Prostate gland (tissue), 2 donors: ENCODE measurements around the gene KRT14. TPM values are rescaled to one million over a fixed set of nuclear protein-coding genes. Genes with fewer than 3 reads are reported as not detected.
A peak's percentile ranks its signal among the peaks of the same experiment; 100 is the strongest.
"Not testable (repeated sequence)": the region's sequence is repeated elsewhere in the genome, so short reads cannot be mapped to it uniquely, and the experiment has no call there.

ENCODE experiments used
- DNase-seq: peaks from one replicate; pipeline ENCODE4 v3.0.0-alpha.2; 2019; ENCODE audit warnings: low spot score
- H3K27ac ChIP-seq, 2 donors: fragments of 200-600 bp; sonication (generic); 2 replicates each; pipeline ENCODE4 v1.5.1; 2017 to 2019
- H3K27me3 ChIP-seq: fragments of 200-600 bp; sonication (generic); replicated peaks from 2 replicates; pipeline ENCODE4 v1.5.1; 2019; ENCODE audit not compliant: insufficient read depth
- H3K36me3 ChIP-seq, 2 donors: fragments of 200-600 bp; sonication (generic); 1 replicate in 1 of 2; 2 replicates in 1 of 2; pipeline versions ENCODE4 v1.5.1 to v1.8.1; 2017 to 2019
- H3K4me1 ChIP-seq: fragments of 200-600 bp; sonication (generic); replicated peaks from 2 replicates; pipeline ENCODE4 v1.5.1; 2019
- H3K4me3 ChIP-seq, 2 donors: fragments of 200-600 bp; sonication (generic); 2 replicates each; pipeline ENCODE4 v1.5.1; 2017 to 2019
- H3K9me3 ChIP-seq: fragments of 200-600 bp; sonication (generic); 2 replicates; pipeline ENCODE4 v1.5.1; 2017
- CTCF ChIP-seq, 4 experiments: fragments of 200-600 bp in 2 of 4; fragments of 450-650 bp in 2 of 4; sonication (generic) in 2 of 4; IDR thresholded peaks; 1 replicate in 3 of 4; 2 replicates in 1 of 4; pipeline ENCODE4 v1.5.1; 2016 to 2019; ENCODE audit warnings: antibody characterized with exemption in 4 of 4, mild to moderate bottlenecking in 2 of 4, moderate library complexity in 2 of 4
- POLR2A ChIP-seq: fragments of 450-650 bp; IDR thresholded peaks from one replicate; pipeline ENCODE4 v1.6.1; 2016; ENCODE audit warnings: antibody characterized with exemption, mild to moderate bottlenecking
- POLR2AphosphoS5 ChIP-seq: sonication (generic); formaldehyde crosslinking; IDR thresholded peaks from one replicate; pipeline ENCODE4 v1.6.1; 2017; ENCODE audit warnings: antibody characterized with exemption
- WGBS: methylation state at CpG from one replicate; pipeline ENCODE4 v1.1.5; 2018; 5-methylcytosine and 5-hydroxymethylcytosine counted together
- intact Hi-C: fragments of 100-400 bp; cut with DNase I; formaldehyde crosslinking; loops from one replicate; pipeline ENCODE4 v1.14.2; 2022
- total RNA-seq, 2 donors: library from RNA; depleted of rRNA; stranded (reverse); fragments of >200 nt; gene quantifications; one replicate each; pipeline ENCODE4 v1.1.0, GENCODE V29; 2016

The KRT14 gene
- total RNA-seq, 2 donors from 2014 or later = 28.1 to 298 TPM

DNA sequence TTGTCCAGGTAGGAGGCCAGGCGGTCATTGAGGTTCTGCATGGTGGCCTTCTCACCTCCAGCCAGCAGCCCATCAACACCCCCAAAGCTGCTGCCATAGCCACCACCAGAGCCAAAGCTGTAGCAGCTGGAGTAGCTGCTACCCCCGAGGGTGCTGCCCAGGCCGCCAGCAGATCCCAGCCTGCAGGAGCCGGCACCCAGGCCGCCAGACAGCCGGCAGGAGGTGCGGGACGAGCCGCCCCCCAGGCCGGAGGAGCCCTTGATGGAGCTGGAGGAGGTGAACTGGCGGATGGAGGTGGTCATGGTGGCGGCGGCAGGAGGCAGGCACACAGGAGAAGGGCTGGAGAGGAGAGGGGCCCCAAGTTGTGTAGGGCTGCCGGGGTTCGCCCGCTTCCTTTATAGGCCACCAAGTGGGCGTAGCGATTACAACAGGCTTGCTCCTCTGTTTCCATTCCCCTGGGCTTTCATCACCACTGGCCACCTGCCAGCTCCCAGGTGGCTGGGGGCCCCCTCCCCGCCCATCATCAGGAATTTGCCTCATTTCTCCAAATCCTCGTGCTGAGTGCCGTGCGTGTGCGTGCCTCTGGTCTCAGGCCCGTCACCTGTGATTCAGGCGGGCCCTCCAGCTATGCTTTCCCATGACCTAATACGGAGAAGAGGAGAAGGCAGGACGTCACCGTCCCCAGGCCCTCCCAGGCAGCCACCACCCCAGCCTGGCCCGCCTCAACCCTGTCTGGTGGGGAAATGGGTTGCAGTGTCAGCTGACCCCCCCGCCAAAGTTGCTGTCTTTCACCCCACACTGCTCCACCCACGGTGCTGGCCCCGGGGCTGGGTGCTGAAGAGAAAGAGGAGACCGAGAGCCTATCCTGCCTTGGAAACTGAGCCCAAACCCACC lies 37.8 kb upstream of the KRT14 start, which contains the start of gene KRT17:
TSS of gene KRT17 (minus strand) at position 368 of the 894 bp plus-strand sequence. CDS start at position 302, 66 bp downstream.
- Histone ChIP-seq H3K4me3 (peak within 1 kb of the TSS; percentile 6 to 26), H3K27ac (peak within 1 kb of the TSS; percentile 75 to 81), H3K36me3 (no peaks in the 10 kb centered on the region), H3K27me3 (no peaks in the 10 kb centered on the region), H3K4me1 (no peaks in the 10 kb centered on the region), H3K9me3 (no peaks in the 10 kb centered on the region)
- peak; percentile 69 for DNase-seq
- peak; percentile 27 for TF ChIP-seq POLR2A
- TF ChIP-seq CTCF (IDR thresholded peaks at IDR 0.05) = peak in 1 of 4 experiments; percentile 17
- TF ChIP-seq POLR2AphosphoS5 = peak; percentile 63
- WGBS = 49% methylated on average over 31 of the region's 33 CpGs
- intact Hi-C loops = no loop called here

DNA sequence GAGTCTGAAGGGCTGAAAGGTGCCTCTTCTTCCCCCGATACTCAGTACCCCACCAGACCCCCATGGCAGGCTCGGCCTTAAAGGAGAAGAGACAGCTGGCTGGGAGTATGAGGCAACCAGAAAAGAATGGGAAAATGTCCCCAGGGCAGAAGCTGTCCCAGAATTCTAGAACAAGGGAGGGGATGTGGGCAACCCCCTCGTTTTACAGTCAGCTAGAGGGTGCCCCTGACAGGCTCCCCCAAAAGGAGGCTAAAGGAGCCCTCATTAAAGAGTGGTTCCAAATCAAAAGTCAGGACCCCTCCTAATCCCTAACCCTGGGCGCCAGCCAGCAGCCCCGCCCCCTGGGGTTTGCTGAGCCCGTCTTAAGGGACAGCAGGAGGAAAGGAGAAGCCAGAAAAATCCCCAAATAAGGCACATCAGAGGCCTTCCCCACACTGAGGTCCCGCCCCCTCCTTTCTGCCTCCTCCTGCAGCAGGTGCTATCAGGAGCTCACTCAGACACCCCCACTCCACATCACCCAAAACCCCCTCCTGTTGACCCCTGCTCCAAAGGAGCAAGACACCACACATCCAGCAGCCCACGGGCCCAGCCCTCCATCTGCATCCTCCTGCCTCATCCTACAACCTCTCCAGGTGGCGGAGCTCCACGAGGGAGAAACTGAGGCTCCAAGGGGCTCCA lies 36.6 kb upstream of the KRT14 start:
- H3K27me3 ChIP-seq, H3K9me3 ChIP-seq, H3K36me3 ChIP-seq, DNase-seq, intact Hi-C loops, H3K4me1 ChIP-seq: not testable (repeated sequence)
- WGBS = 32% methylated on average over 10 of the region's 10 CpGs
- TF ChIP-seq POLR2AphosphoS5 = peak; percentile 3
- H3K27ac ChIP-seq = peak overlapping the region; percentile 75 to 81
- peak overlapping the region; percentile 6 to 26 for H3K4me3 ChIP-seq

- DNase-seq, H3K4me1 ChIP-seq, H3K27me3 ChIP-seq, intact Hi-C loops, H3K9me3 ChIP-seq, H3K36me3 ChIP-seq: not testable (repeated sequence)
- peak overlapping the region; percentile 6 to 26 for H3K4me3 ChIP-seq
- TF ChIP-seq POLR2AphosphoS5 = peak; percentile 7
- H3K27ac ChIP-seq = peak overlapping the region; percentile 75 to 81
- WGBS = 63% methylated on average over 19 of the region's 19 CpGs
Observed at GRCh38 chr17:41622340-41623183, 35.9 kb upstream of the KRT14 start.

- TF ChIP-seq POLR2A (no peak), CTCF (IDR thresholded peaks at IDR 0.05) (no peak), POLR2AphosphoS5 (no peak)
- WGBS = 83% methylated on average over 2 of the region's 2 CpGs
- Histone ChIP-seq H3K27me3 (no peaks in the 10 kb centered on the region), H3K27ac (no peak overlapping the region), H3K36me3 (no peaks in the 10 kb centered on the region), H3K4me3 (no peak overlapping the region), H3K4me1 (no peaks in the 10 kb centered on the region), H3K9me3 (no peaks in the 10 kb centered on the region)
- no peak for DNase-seq
- intact Hi-C loops = no loop called here
Observed at GRCh38 chr17:41621916-41622315, 35.2 kb upstream of the KRT14 start.

DNA sequence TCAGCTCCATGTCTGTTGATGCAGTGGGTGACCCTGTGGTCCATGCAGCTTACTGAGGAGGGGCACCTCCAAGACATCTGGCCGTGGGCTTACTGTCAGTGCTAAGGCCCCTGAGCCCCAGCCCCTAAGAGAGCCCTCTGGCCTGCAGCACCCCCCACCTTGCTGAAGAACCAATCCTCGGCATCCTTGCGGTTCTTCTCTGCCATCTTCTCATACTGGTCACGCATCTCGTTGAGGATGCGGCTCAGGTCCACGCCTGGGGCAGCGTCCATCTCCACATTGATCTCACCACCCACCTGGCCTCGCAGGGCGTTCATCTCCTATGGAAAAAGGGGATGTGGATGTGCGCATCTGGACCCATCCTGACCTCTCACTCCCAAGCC lies 34.7 kb upstream of the KRT14 start:
- H3K27ac ChIP-seq, intact Hi-C loops, H3K27me3 ChIP-seq, H3K4me1 ChIP-seq, H3K36me3 ChIP-seq, DNase-seq, H3K4me3 ChIP-seq, H3K9me3 ChIP-seq: not testable (repeated sequence)
- WGBS = 92% methylated on average over 11 of the region's 11 CpGs
